GM19455 (cell line): ENCODE measurements around the gene DTD1.

Source experiments
- ATAC-seq: cut with Tn5 transposase; IDR thresholded peaks from one replicate; pipeline ENCODE4 v1.9.1; 2021; ENCODE audit not compliant: unreplicated experiment

The DTD1 gene

DNA sequence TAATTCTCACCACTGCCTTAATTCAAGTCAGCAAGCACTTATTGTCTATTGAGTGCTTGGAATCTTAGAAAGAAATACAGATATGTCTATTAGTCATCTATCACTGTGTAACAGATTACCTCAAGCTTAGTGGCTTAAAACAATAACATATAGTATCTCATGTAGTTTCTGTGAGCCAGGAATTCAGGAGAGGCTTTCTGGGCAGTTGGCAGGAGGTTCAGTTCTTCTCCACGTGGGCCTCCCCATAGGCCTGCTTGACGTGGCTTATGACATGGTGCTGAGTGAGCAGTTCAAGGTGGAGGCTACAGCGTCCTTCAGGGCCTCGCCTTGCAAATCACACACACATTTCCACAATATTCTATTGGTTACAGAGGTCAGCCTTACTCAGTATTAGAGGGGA is 69.7 kb downstream of the DTD1 start:
- ATAC-seq: no peak

DNA sequence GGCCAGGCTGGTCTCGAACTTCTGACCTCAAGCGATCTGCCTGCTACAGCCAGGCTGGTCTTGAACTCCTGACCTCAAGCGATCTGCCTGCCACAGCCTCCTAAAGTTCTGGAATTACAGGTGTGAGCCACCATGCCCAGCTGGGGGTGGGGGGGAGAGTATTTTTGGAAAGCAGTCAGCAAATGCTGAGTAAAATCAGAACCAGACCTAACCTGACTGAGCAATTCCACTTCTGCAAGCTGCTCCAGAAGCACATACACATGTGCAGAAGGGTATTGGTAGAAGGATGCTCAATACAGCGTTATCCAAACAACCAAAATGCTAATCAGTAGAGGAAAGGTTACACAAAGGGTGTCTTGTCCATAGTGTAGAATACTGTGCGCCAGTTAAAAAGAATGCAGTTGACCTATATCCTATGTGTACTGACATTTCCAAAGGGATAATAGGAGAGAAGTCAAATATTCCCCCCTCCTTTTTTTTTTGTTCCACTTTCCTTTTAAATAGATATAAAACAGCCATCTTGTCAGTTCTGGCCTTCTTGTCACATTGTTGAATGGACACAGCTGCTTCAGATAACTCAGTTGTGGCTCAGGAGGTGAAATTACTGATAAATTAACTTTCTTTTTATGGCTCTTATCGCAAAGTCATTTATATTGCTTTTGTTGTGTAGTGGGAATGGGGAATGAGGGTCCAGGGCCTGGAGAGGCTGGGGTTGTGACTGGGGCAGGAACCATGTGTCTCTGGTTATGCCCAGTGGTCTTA is 74.6 kb downstream of the DTD1 start:
- peak; percentile 62 for ATAC-seq

DNA sequence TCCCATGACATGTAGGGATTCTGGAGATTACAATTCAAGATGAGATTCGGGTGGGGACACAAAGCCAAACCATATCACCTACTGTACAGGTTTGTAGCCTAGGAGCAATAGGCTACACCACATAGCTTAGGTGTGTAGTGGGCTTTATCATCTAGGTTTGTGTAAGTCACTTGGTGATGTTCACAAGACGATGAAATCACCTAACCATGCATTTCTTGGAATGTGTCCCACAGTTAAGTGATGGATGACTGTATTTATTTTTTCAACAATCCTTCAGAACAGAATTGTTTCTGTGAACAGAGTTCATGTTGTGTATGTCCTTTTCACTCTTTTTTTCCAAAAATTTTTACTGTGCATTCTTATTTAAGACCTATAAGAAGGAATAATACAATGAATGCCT is 76.1 kb downstream of the DTD1 start:
- ATAC-seq: no peak

DNA sequence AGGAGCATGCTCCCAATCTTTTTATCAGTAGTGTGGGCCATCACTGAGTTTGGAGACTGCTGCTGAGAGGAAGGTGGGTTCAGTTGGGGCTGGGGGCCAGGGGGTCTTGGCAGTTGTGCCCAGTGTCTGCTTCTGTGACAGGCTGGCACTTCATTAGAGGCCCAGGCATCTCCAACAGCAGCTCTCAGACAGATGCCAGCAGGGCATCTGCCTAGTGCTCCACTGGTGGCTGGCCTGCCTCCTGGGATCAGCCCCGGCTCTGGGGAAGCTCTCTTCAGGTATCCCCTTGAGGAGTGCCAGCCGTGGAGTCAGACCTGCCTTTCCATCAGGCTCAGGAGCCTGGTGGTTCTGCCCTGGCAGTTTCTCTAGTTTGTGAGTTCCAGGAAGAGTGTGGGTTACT is 77.3 kb downstream of the DTD1 start:
- ATAC-seq: no peak

DNA sequence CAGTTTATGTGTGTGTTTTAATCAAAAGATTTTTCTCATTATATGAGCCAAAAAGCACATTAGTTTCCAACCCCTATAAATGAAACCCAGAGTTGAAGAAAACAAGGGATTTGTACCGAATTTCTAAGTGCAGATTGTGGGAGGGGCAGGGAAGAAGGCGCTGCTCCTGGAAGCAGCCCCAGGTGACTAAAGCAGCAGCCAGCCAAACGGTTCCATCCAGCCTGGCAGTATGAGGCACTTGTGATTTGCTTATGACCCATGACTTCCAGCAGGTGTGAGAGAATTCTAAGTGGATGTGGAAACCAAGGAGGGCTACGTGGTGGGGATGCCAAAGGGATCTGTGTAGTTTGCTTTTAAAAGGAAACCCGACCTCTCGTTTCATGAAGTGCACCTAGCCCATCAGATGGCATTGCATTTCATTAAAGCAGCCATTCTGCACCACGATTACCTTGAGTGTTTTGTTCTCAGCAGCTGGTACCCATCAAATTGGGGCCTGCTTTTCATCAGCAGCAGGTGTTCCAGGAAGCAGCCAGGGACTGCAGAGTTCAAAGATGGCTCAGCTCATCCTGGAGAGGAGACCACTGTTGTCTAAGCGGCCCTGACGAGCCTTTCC is 79.1 kb downstream of the DTD1 start:
- no peak for ATAC-seq

DNA sequence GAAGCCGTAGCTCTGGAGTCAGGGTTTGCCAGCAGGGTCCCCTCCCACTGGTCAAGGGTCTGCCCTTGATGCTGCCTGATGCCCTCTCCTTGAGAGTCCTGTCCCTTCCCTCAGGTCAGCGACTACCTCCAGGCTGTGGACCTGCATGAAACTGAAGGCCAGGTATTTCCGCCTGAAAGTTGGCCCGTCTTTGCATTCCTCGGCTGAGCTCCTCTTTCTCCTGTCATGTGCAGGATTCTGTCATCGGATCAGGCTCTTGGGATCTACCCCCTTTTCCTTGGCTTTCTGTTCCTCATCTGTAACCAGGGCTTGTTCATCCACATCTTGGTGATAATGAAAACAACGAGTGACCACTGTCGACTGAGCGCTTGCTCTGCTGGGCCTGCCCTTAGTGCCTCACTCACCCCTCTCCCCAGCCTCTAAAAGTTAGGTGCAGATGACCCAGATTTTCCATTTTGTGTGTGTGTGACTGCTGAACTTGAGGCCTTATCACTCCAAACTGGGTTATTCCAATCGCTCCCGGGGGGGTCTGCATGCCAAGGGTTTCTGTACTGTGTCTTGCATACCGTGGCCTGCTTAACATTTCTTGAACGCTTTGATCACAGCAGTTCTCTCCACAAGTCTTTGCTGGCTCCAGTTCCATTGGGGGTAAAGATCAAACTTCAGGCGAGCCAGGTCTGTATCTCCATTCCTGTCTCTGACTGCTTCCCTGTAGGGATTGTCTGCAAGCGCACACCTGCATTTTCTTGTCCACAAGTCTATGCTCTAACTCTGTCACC is 81.6 kb downstream of the DTD1 start:
- no peak for ATAC-seq

DNA sequence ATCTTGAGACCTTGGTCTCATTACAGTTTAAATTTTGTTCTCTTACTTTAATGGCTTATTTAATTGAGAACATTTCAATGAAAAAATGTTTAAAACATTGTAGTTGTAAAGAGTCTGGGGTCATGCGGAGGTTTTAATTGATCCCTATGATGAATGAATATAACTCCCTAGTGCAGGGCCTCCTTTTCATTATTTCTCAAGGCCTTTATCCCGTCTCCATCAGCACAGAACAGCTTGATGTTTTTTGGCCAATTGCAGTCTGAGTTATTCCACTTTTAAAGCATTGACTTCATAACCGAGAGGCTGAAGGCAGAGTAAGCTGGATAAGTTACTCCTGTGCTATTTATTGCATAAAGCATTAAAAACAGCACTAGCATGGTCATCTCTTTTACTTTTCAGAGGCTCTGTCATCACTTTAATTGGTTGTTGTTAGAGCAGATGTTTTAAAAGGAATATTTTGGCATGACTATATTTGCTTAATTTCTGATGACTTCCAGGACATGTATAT is 83.4 kb downstream of the DTD1 start:
- ATAC-seq: no peak

DNA sequence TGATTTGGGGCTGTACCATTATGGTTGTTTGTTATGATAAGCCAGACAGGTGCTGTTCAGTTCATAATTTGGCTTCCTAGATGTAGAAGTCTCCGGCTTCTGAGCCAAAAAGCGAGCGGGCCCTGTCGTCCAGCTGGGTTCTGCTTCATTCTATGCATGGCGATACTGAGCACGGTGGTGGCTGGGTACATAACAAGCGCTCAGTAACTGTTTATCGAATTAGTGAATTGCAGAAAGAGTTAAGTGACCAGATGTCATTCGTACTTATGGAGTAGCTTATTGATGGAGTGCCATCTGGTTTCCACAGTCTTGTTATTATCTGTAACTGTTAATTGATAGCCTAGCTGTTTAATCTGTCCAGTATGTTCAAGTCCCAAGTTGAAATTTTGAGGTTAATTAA is 85.0 kb downstream of the DTD1 start:
- no peak for ATAC-seq

DNA sequence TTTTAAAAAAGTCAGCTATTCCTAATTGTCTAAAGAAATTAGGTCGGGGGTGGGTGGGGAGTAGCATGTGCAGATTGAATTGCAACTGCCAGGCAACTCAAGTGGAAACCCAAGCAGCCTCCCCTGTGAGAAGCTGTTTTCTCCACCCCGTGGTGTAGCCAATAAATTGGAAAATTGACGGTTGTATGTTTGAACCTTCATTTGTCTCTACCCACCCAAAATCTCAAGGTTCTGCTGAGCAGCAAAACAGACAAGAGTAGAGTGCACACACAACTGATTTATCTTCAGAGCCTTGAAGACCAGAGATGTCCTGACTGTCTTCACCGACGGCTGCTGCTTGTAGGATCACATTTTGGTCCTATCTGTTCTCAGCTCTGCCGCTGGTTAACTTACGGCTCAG is 88.5 kb downstream of the DTD1 start:
- ATAC-seq: no peak

DNA sequence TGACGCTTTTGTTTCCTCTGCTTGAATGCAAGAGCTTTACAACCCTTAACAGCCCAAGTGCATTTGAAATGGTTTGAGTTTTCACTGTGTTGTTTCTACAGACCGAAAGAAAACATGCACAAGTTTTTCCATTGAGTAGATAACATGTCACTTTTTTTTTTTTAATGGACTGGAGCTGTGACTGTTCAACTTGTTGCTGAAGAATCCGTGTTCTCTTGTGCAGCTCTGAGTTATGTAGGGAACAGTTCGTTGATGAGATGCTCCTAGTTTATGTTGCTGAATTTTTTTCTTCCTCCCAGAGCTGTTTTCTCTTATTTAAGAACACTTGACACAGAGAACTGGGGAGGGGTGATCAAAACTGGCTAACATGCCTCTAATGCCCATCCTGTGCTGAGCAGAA is 89.3 kb downstream of the DTD1 start:
- no peak for ATAC-seq

DNA sequence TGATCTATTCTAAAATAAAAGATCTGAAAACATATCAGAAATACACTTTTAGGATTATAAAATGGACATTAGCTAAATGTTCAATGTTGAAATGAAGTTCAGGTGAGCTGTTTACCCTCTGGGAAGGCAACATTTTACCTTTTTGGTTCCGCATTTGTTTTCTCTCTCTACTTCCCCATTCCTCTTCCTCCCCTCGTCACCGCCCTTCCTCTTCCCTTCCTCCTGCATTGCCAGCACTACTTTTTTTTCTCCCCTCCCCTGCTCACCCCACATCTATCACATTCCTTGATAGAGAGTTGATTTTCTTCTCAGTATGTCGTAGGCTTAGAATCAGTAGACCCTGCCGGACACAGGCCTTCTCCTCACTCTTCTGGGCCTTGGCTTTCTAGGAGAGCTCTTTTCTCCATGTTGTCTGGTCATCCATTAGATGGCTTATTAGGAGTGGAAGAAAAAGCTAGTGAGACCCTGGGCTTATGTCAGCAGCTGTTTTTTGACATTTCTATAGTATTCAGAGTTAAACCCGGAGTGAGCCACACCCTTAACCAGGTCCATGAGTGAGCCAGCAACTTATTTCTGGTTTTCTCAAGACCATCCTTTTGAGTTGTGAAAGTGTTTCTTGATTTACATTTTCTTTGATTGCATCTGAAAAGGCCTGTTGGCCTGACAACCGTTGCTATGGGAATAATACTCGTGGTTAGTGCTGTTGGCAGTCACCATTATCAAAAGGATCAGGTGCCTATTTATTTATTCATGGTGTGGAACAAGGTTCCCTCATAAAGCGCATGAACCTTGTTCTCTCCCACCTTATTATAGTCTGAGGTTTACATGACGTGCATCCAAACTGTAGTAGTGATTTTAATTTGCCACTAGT is 90.9 kb downstream of the DTD1 start:
- ATAC-seq: no peak

DNA sequence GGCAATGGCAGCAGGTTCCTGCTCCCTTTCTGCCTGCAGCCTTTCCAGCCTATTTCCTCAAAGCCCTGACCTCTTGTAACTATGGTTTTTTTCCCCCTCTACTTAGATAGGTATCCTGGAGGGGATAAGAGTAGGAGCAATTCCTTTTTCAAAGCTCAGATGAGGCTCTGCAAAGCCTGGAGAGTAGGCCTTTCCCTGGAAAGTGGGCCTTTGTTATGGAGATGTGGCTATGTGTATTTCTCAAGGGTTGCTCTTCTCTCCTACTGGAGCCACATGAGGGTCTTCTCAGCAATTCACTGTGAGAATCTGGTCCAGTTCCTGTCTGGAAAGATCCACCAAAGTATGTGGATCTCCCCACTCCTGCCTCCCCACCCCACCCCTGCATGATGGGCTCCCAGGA is 96.0 kb downstream of the DTD1 start:
- ATAC-seq: no peak

DNA sequence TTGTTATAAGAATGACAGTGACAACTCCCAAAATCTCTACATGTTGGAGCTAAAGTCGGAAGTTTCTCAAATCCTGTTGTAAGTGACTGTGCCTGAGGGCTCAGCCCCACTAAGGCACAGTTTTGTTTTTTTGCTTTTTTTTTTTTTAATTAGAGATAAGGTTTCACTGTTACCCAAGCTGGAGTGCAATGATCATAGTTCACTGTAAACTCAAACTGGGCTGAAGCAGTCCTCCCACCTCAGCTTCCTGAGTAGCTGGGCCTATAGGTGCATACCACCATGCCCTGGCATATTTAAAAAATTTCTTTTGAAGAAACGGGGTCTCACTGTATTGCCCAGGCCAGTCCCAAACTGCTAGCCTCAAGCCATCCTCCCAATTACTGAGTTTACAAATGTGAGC is 96.9 kb downstream of the DTD1 start:
- no peak for ATAC-seq

DNA sequence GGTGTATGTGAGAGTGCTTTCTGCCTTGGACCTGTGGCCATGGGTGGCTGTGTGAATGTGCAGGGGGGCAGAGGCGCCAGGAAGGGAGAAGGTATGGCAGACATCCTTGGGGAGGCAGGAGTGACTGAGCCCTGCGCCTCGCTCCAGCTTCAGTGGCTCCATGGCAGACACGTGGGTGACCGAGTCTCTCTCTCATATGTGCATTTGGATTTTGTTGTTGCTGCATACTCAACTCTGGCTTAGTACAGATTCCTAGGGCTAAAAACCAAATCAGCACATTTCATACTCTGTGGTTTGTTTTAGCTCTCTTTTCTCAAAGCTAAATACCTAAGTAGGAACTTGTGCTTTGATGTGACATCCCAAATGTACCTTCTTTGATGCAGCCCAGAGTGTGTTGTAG is 97.6 kb downstream of the DTD1 start:
- ATAC-seq: no peak

DNA sequence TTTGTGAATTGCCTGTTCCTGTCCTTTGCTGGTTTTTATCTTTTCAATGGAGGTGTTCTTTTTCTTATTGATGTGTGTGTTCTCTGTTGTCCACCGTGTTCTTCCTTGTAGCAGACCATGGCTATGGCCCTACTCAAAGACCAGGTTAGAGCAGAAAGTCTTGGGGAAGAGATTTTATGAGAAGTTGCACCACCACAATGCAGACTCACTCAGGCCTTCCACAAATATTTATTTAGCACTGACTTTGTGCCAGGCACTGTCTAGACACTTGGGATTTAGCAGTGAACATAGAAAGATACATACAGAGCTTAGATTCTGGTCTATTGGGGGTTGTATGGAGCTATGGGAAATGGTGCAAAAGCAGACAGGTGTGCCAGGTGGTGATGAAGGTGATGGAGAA is 98.8 kb downstream of the DTD1 start:
- no peak for ATAC-seq

DNA sequence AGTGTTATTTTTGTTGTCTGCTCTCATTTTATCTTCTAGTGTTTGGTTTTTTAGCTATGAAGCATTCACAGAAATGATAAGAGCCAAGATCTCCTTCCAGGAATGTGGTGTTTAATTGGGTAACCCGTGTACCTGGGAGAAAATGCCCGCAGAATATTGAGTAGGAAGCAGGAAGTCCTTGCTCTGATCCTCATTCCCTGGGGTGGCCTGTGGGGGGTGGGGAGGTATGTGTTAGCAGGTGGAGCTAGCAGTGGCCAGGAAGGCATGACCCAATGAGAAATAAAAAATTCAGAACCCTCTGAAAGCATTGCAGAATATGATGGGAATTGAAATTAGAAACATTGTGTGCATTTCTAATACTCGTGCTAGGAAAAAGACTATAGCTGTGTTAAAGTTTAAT is 100.8 kb downstream of the DTD1 start:
- no peak for ATAC-seq

DNA sequence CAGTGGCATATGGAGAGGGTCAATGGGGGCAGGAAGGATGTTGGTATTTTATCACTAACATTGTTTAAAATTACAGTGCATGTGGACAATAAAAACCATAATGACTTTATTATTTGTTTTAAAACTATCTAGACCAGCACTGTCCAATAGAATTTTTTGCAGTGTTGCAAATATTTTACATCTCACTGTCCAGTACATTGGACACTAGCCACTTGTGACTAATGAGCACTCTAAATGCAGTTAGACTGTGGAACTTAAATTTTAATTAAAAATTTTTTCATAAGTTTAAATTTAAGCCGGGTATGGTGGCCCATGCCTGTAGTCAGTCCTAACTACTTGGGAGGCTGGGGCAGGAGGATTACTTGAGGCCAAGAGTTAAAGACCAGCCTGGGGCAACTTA is 101.7 kb downstream of the DTD1 start:
- no peak for ATAC-seq

DNA sequence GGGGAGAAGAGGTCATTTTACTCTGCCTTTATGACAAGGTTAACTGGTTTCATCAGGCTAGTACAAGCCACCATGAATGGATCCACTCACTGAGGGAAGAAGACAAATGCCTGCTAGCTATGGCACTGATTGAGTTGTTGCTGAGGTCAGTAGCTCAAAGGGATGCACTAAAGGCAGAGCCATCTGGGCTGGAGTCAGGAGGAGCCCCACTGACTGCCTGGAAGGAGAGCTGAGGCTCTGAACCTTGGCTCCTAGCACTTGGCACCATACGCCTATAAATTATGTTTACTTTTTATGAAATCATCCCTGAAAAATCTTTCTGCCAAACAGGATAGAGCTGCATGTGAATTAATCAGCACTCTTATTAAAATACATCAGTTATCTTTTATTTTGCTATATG is 104.6 kb downstream of the DTD1 start:
- no peak for ATAC-seq

DNA sequence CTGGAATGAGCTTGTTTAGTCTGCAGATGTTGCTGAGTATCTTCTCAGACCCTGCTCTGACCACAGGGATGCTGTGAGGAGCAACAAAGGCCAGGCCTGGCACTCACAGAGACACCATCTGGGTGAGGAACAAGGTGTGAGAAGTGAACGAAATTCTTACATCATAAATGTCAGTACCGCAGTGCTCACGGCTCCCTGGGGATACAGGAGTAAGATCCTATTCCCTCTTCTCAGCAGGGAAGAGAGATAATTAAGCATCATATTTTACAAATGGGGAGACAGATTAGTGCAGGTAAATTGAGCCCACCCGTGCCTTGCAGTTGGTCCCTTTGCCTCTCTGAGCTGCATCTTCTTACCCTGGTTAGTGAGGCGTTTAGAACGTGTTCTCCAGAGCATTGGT is 106.2 kb downstream of the DTD1 start:
- ATAC-seq: no peak

DNA sequence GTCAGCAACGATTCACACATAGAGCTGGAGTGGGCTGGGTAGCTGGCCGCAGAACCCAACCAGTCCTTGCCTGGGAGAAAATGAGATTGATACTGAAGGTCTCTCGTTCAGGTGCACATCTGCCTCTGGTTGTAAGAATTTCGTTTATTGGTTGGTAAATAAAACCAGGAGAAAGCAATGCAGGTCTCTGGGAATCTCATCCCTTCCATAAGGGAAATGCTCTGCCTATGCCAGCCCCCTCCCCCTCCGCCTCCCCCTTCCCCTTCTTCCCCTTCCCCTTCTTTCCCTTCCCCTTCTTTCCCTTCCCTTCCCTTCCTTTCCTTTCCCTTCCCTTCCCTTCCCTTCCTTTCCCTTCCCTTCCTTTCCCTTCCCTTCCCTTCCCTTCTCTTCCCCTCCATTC is 107.3 kb downstream of the DTD1 start:
- ATAC-seq: no peak

DNA sequence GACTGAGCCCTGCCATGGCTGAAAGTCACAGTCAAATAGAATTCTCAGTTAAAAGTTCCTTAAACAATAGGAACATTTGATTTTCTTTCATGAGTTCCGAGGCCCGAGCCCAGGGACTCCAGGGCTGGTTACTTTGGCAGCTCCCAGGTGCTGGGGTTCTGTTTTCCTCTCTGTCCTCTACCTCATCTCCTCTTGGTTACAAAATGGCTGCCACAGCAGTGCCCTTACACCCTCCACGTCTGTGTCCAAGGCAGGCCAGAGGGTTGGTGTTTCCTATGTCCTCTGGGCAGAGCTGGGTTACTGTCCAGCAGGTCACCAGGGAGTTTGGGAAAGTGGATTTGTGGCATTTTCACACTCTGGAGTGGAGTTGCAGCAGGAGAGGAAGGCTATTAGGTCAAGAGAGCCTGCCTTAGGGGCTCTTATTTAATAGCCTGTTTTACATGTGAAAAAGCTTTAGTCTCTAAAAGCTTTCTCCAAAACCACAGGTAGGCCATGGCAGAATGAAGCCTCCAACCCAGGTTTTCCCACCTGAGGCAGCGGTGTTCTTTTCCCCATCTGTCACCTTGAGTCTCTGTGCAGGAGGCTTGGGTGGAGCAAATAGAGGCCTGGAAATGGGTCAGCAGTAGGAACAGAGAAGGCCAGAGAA is 111.0 kb downstream of the DTD1 start:
- no peak for ATAC-seq
